Chondrocyte (in vitro differentiated cells): ENCODE measurements around the gene PYGM. TPM values are rescaled to one million over a fixed set of nuclear protein-coding genes. Genes with fewer than 3 reads are reported as not detected.
A peak's percentile ranks its signal among the peaks of the same experiment; 100 is the strongest.

ENCODE experiments used
- DNase-seq: peaks from one replicate; pipeline ENCODE4 v3.0.0; 2021; ENCODE audit warnings: mixed read lengths, low spot score
- H3K27ac Mint-ChIP-seq: one replicate; pipeline ENCODE4 v1.8.0; 2021; ENCODE audit warnings: mild to moderate bottlenecking, moderate library complexity, mixed read lengths; ENCODE audit not compliant: unreplicated experiment
- H3K27me3 Mint-ChIP-seq: 2 replicates; pipeline ENCODE4 v1.8.0; 2021; ENCODE audit warnings: low read depth, mixed read lengths
- H3K36me3 Mint-ChIP-seq: 2 replicates; pipeline ENCODE4 v1.8.0; 2021; ENCODE audit warnings: low read depth, mixed read lengths
- H3K4me1 Mint-ChIP-seq: 2 replicates; pipeline ENCODE4 v1.8.0; 2021; ENCODE audit warnings: low read depth, mild to moderate bottlenecking, mixed read lengths
- H3K4me3 Mint-ChIP-seq: one replicate; pipeline ENCODE4 v1.8.0; 2021; ENCODE audit warnings: mild to moderate bottlenecking, moderate library complexity, mixed read lengths; ENCODE audit not compliant: unreplicated experiment
- H3K9me3 Mint-ChIP-seq: 2 replicates; pipeline ENCODE4 v1.8.0; 2021; ENCODE audit warnings: low read depth, mixed read lengths
- CTCF ChIP-seq: fragments of 200-600 bp; sonication (generic); IDR thresholded peaks from 2 replicates; pipeline ENCODE4 v1.5.0; 2021; ENCODE audit warnings: antibody characterized with exemption, mild to moderate bottlenecking, moderate library complexity
- total RNA-seq: library from RNA; stranded (reverse); gene quantifications from 3 replicates; pipeline ENCODE4 v1.2.1, GENCODE V29; 2021

Gene PYGM
- total RNA-seq, 1 donor from 2014 or later, result 1.6 TPM

- Mint-ChIP-seq H3K4me3 (no peak overlapping the region), H3K36me3 (no peaks in the 10 kb centered on the region), H3K4me1 (peaks cover 8% of the 10 kb centered on the region), H3K9me3 (no peaks in the 10 kb centered on the region), H3K27ac (no peak overlapping the region), H3K27me3 (no peaks in the 10 kb centered on the region)
- TF ChIP-seq CTCF, result no peak
- peak; percentile 67 for DNase-seq
Observed at GRCh38 chr11:64751136-64751535, 8.6 kb downstream of the PYGM start.

GRCh38 chr11:64750361-64751054 lies 9.3 kb downstream of the PYGM start:
- Mint-ChIP-seq H3K27ac (no peak overlapping the region), H3K4me3 (no peak overlapping the region), H3K4me1 (peaks cover 9% of the 10 kb centered on the region), H3K9me3 (no peaks in the 10 kb centered on the region), H3K36me3 (no peaks in the 10 kb centered on the region), H3K27me3 (no peaks in the 10 kb centered on the region)
- DNase-seq, result peak; percentile 53
- peak; percentile 28 for TF ChIP-seq CTCF

- TF ChIP-seq CTCF, result no peak
- Mint-ChIP-seq H3K4me1 (peaks cover 22% of the 10 kb centered on the region), H3K27me3 (no peaks in the 10 kb centered on the region), H3K36me3 (no peaks in the 10 kb centered on the region), H3K9me3 (no peaks in the 10 kb centered on the region), H3K27ac (peak overlapping the region; percentile 61), H3K4me3 (no peak overlapping the region)
- DNase-seq, result no peak
Observed at GRCh38 chr11:64747961-64748665, 11.7 kb downstream of the PYGM start.

- no peaks in the 10 kb centered on the region for H3K27me3 Mint-ChIP-seq
- peaks cover 22% of the 10 kb centered on the region for H3K4me1 Mint-ChIP-seq
- no peak for TF ChIP-seq CTCF
- H3K9me3 Mint-ChIP-seq, result no peaks in the 10 kb centered on the region
- no peak overlapping the region for H3K27ac Mint-ChIP-seq
- no peak overlapping the region for H3K4me3 Mint-ChIP-seq
- no peak for DNase-seq
- no peaks in the 10 kb centered on the region for H3K36me3 Mint-ChIP-seq
Observed at GRCh38 chr11:64746486-64746885, 13.3 kb downstream of the PYGM start.

- peak overlapping the region; percentile 68 for H3K4me3 Mint-ChIP-seq
- TF ChIP-seq CTCF, result no peak
- no peaks in the 10 kb centered on the region for H3K9me3 Mint-ChIP-seq
- no peaks in the 10 kb centered on the region for H3K36me3 Mint-ChIP-seq
- H3K27me3 Mint-ChIP-seq, result no peaks in the 10 kb centered on the region
- H3K4me1 Mint-ChIP-seq, result peaks cover 22% of the 10 kb centered on the region
- H3K27ac Mint-ChIP-seq, result peak overlapping the region; percentile 86
- DNase-seq, result no peak
Observed at GRCh38 chr11:64745521-64746328, 14.0 kb downstream of the PYGM start.
